ENCODE data around the gene TP63. TPM values are rescaled to one million over a fixed set of nuclear protein-coding genes. Genes with fewer than 3 reads are reported as not detected.
"Not testable (repeated sequence)": the region's sequence is repeated elsewhere in the genome, so short reads cannot be mapped to it uniquely, and the experiment has no call there.

TP63 gene
- total RNA-seq, 1 donor from 2014 or later = 0.41 TPM

DNA sequence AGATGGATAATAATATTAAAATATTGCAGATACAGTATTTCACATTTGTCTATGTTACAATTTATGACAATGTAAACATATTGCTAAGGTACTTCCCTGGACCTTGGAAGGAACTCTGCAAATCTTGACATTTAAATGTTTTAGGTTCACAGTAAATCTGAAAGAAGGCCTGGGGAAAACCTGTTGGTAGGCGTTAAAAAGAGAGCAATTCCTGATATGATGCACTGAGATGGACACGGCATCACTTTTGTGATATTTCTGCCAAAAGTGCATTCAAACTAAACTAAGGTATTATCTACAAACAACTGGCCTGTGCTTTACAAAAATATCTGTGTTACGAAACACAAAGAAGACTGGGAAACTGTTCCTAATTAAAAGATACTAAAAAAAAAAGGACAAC lies 6.1 kb upstream of the TP63 start:
- no peak for FAIRE-seq
- DNase-seq (ENCODE audit: low spot score in 2 of 2) = no peak

DNA sequence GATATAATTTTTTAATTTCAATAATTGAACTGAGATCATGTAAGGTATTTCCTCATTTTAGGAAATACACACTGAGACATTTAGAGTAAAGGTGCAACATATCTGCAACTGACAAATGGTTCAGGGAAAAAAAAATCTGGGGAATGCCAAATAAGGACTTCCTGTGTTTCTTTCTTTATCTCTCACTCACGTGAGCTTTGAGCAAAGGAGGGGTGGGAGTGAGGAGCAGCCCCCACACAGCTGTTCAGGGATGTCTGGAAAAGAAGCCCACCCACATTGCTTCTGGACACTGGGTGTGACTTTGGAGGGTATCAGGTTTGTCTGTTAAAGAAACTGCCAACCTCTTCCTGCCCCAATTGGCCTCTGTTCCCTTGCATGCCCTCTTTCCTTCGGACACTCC lies 5.6 kb upstream of the TP63 start:
- no peak for FAIRE-seq
- DNase-seq (ENCODE audit: low spot score in 2 of 2) = no peak

DNA sequence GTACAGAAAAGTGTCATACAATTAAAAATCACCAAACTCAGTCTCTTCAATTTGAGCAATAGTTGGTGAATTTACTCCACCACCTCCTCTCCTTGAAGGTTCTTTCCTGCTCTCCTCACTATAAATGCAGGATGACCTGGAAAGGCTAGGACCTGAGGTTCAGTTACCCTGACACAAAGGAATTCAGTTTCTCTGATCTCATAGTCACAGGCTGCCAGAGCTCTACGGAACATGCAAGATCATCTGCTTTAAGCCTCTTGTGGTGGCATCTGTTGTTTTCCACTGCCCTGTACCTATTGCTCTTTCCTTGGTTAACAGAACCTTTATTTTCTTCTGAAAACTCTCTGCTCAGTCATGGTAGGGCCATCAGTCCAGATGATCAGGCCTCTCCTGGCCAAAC lies 4.9 kb upstream of the TP63 start:
- FAIRE-seq (no peak), DNase-seq (ENCODE audit: low spot score in 2 of 2) (no peak)

DNA sequence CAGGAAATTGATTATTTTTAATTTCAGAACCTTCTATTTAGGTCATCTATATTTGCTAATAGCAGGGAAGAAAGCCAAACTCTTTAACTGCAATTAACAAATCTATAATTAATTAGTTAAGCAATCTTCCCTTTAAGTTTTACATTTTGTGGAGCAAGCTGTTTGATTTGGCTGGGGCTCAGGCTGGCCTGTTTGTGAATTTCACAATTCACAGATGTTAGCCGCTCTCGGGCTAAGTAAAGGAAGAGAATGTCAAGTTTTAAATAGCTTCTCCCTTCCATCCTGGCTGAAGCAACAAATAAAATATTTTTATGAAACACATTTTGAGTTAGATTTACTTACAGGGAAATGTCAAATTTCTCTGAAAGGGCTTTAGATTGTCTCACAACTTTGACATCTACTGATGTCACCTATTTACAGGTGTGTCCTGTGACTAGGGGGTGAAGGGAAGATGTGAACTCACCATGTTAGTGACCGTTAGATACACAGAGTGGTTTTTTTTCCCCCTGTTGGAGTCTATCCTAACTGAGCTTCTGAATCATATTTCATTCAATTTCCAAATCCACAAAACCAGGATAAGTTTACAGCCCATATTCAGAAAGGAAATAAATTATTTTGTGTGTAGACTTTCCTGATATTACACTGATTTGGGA lies 1.3 kb upstream of the TP63 start:
- DNase-seq (ENCODE audit: low spot score in 2 of 2) (no peak), FAIRE-seq (no peak)

DNA sequence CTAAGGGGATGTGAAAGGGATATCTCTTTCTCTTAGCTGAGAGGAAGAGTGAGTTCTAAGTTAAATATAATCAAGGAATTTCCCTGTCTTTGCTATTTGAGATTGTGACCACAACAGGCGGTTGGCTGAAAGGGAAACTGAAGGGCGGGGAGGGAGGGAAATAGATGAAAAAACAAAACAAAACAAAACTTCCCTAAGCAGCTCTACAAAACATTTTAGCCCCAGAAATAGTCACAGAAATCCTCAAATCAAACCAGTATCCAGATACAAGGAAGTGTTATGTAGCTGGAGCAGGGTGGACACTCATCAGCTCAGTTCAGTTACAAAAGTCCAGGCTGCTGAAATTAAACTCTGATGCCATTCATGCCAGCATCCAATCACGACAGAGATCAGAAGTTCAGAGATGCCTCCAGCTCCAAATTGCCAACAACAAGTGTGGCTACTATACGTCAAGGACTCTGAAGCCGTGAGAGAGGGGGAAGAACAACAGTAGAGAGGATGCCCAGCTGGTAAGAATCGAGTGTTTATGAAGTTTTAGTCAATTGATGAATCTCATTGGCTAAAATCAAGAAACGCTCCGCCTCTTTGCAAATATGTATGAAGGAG lies 319 bp upstream of the TP63 start:
- FAIRE-seq = no peak
- no peak for DNase-seq (ENCODE audit: low spot score in 2 of 2)

DNA sequence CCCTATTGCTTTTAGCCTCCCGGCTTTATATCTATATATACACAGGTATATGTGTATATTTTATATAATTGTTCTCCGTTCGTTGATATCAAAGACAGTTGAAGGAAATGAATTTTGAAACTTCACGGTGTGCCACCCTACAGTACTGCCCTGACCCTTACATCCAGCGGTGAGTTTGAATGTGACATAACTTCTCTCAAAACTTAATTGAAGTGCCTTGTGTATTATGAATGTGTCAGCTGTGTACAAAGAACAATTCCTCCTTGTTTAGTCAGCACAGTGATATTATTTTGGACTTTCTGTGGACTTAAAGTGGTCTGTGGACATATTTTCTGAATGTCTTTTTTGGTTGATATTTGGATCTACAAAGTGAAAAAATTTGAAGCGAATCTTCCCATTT lies 220 bp downstream of the TP63 start:
- FAIRE-seq = no peak
- DNase-seq (ENCODE audit: low spot score in 2 of 2) = no peak

DNA sequence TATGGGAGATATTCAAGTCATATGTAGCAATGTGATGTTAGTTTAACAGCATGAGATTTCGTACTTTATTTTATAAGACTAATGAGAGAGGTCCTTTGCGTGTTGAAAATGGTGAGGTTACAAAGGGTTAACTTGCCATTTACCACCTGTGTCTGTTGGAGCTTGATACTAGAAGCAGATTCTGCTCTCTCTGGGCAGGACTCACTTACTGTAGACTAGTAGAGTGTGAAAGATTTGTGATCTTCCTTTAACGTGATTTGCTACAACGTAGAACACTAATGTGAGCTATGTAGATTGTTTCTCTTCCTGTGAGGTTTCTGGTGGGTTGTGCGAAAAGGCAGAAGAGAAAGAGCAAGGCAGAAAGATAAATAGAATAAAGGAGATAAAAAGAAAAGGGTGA lies 1.1 kb downstream of the TP63 start:
- FAIRE-seq (no peak), DNase-seq (ENCODE audit: low spot score in 2 of 2) (no peak)

DNA sequence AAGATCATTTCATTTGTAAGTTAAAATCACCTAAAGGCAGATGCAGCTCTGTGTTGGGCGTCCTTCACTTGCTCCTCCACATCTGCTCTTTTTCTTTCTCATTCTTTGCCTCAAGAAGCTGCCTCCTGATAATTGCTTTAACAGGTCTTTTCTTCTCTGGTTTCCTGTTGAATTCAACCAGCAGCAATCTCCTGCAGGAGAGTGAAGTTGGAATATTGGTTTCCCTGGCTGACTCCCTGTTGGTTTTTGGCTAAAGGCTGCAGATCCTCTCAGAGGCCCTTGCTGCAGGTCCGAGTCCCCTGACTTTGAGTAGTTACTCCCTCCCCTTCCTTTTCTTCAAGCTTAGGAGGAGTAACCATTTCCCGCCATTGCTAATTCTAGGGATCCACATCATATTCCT lies 4.2 kb downstream of the TP63 start:
- FAIRE-seq = no peak
- no peak for DNase-seq (ENCODE audit: low spot score in 2 of 2)

DNA sequence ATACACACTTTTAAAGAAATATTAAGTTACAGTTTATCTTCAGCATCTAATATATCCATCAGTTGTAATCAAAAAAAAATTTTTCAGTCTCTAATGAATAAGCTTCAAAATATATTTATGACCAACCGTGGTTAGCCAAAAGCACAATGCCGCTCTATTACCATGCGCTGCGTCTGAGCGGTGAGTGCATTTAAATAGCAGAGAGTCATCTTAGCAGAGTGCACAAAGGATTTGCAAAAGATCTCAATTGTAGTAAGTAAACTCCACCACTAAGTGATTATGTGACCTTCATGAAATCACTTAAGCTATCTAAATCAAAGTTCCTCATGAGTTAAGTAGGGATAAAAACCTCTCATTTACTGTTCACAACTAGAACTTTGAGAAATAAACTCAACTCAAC lies 4.9 kb downstream of the TP63 start:
- DNase-seq (ENCODE audit: low spot score in 2 of 2) (no peak), FAIRE-seq (no peak)

DNA sequence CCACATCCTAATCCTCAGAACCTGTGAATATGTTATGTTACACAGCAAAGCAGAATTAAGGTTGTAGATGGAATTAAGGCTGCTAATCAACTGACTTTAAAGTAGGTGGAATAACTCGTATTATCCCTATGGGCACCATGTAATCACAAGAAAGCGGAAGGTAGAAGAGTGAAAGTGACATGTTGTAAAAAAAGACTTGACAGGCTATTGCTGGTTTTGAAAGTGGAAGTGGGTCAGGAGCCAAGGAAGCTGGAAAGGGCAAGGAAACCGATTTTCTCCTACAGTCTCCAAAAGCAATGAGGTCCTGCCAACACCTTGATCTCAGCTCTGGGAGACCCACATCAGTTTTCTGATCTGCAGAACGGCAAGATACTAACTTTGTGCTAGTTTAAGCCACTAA lies 6.6 kb downstream of the TP63 start:
- FAIRE-seq (no peak), DNase-seq (ENCODE audit: low spot score in 2 of 2) (no peak)

DNA sequence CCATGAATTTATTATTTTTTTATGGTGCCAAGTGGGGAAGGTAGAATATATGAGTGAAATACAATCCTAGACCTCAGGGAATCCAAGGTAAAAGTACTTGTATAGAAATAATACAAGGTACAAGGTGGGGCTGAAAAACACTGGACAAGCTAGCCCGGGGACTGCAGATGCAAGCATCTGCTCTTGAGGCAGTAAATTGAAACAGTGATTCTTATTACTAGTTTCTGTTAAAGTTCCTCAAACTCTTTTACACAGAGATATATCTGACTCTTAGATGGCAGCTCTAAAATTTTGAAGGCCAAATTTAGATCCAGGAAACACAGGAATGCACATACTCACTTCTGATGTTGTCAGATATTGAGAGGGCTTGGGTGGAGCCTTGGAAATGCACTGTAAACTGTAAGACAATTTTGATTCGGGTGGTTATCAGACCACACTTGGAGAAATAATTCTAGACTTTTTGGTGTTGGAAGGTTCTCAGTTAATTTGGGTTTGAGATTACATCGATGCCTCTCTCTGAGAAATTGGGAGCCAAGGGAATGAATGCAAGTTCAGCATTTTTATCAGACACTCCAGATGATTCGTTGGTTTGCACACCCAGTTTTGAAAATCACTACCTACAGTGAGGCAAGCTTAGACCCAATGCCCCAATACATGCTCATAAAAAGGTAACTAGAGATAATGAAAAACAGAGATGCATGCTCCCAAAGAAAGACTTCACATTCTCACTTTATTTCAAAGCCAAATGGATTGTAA lies 7.3 kb downstream of the TP63 start:
- DNase-seq (ENCODE audit: low spot score in 2 of 2) (no peak), FAIRE-seq (no peak)

DNA sequence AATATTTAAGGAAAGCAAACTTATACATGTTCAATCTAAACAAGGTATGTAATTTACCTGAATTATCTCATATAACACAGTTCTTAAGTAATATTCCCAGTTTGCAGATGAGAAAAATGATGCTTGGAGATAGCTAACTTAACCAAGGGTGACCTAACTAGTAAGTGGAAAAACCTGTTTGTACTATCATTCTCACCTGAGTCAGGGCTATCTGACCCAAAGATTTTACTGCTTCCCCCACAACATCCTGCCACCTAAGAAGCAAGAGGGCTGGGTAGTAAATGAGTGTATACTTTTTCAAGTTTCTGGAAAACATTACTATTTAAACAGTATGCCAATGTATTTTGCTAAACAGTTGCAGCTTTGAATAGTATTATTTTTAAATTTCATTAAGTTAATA lies 10.6 kb downstream of the TP63 start:
- DNase-seq (ENCODE audit: low spot score in 2 of 2) (no peak), FAIRE-seq (no peak)

DNA sequence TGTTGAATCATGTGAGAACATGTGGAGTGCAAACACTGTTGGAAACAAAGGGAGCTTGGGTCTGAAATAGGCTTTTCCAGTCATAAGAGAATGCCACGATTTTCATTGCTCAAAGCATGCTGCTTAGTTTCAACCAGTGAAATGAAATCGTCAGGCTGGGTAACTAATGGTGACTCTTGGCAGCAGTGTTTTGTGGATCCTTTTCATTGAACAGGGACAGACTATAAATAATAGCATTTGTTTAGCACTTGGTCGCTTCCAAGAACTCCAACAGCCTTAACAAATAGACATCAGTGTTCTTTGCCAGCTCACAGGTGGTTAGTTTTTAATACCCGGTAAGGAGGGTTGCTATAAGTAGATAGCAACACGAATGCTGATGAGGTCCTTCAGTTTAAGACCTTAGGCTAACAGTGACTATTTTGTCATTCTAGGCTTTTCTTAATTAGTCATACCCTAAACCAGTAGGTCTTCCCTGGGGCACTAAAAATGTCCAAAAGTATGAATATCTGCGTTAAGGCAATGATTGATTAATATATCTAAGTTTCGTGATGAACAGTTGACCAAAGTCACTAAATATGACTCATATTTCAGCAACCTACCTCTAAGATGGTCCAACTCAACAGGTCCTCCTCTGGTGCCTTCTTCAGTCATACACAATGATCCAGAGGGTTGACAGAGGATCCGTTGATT lies 15.8 kb downstream of the TP63 start:
- DNase-seq (ENCODE audit: low spot score in 2 of 2) (no peak), FAIRE-seq (no peak)

DNA sequence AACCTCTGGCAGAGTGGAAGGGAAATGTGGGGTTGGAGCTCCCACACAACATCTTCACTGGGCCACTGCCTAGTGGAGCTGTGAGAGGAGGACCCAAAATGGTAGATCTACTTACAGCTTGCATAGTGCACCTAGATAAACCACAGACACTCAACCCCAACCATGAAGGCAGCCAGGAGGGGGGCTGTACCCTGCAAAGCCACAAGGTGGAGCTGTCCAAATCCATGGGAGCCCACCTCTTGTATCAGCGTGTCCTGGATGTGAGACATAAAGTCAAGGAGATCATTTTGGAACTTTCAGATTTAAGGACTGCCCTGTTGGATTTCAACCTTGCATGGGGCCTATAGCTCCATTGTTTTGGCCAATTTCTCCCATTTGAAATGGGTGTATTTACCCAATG lies 20.9 kb downstream of the TP63 start:
- FAIRE-seq = no peak
- no peak for DNase-seq (ENCODE audit: low spot score in 2 of 2)

DNA sequence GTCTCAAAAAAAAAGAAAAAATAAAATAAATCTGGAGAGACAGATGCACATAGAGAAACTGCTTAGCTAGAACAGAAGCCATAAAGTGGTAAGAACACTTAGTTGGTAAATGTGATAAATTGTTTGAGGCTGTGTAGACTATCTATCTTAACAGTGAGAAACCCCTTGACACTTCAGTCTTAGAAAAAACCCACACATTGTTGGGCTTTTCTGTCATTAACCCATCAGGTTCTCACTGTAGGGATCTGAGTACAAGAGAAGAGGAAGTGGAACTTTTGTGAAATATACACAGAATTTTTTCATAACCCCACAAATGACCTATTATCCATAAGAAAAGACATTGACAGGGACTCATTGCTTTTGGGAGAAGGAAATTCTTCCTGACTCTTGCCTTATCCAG lies 24.4 kb downstream of the TP63 start:
- FAIRE-seq (no peak), DNase-seq (ENCODE audit: low spot score in 2 of 2) (no peak)

DNA sequence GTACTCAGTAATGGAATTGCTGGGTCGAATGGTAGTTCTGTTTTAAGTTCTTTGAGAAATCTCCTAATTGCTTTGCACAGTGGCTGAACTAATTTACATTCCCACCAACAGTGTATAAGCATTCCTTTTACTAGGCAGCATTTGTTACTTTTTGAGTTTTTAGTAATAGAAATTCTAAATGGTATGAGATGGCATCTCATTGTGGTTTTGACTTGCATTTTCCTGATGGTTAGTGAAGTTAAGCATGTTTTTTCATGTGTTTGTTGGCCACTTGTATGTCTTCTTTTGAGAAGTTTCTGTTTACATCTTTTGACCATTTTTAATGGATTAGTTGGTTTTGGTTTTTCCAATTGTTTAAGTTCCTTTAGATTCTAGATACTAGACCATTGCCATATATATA lies 28.4 kb downstream of the TP63 start:
- DNase-seq (ENCODE audit: low spot score in 2 of 2) (no peak), FAIRE-seq (no peak)

DNA sequence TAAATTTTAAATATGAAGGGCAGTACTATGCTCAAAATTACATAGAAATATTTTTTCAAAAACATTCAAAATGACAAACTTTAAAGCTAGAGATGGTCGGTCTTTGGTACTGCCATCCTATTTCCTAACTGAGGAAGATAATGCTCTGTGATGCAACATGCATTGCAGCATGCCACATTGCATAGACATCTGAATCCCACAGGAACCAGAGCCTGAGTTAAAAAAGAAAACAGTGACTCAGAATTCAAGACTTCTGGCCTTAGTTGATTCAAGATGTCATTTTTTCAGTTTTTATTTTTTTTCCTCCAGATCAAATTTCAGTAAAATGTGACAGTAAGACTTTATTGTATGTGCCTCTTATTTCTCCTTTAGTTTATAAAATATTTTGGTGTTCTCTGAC lies 33.1 kb downstream of the TP63 start:
- FAIRE-seq (no peak), DNase-seq (ENCODE audit: low spot score in 2 of 2) (no peak)

DNA sequence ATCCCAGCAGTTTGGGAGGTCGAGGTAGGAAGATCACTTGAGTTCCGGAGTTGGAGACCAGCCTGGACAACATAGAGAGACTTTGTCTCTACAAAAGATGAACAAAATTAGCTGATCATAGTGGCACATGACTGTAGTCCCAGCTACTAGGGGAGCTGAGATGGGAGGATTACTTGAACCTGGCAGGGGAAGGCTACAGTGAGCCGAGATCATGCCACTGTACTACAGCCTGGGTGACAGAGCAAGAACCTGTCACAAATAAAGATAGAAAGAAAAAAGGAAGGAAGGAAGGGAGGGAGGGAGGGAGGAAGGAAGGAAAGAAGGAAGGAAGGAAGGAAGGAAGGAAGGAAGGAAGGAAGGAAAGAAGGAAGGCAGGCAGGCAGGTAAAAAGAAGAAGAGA lies 41.2 kb downstream of the TP63 start:
- not testable (repeated sequence) for DNase-seq (ENCODE audit: low spot score in 2 of 2); FAIRE-seq

DNA sequence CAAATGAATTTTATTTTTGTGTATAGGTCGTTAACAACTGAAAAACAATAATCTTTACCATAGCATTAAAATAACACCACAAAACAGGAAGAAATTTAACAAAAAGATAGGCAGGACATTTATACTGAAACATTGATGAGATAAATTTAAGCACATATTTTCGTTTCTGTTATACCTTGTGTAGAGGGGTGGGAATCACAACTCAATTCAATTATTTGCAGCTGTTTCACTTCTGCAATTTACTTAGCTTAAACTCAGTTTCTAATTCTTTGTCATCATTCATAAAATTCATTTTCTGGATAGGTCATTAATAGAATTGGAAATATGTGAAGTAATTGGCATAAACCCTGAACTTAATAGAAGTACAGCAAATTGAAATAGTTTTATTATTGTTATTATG lies 42.3 kb downstream of the TP63 start:
- DNase-seq (ENCODE audit: low spot score in 2 of 2) (no peak), FAIRE-seq (no peak)

DNA sequence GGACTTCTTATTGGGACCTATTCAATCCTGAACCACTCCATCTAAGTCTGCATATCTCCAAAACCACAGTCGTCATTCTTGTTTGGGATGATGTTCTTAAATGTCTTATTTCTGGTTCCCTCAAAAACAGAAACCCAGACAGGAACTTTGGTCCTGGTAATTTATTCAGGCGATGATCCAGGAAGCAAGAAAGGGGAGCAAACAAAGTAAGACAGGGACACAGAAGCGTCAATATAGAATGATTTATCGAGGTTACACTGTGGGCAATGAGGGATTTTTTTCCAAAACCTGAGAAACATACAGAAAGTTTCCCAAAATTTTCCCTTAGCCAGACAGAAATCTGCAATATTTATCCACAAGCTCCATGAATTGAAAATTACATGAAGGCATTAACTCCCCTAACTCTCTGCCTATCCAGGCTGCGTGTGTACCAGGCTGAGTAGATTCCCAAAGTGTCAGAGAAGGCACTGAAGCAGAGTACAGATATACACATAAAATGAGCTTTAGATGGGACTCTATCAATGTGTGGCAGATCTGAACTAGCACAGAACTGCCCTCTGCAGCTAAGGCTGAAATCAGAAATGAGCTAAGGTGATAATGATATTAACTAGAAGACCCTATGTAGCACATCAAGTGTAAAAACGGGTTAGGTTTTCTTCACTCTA lies 43.2 kb downstream of the TP63 start:
- FAIRE-seq (no peak), DNase-seq (ENCODE audit: low spot score in 2 of 2) (no peak)

DNA sequence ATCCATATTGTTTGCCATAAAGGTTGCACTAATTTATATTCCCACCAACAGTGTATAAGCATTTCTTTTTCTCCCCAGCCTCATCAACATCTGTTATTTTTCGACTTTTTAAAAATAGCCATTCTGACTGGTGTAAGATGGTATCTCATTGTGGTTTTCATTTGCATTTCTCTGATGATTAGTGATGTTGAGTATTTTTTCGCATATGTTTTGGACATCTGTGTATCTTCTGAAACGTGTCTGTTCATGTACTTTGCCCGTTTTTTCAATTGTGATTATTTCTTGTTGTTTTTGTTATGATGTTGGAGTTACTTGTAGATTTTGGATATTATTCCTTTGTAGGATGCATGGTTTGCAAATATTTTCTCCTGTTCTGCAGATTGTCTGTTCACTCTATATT lies 46.5 kb downstream of the TP63 start:
- FAIRE-seq (no peak), DNase-seq (ENCODE audit: low spot score in 2 of 2) (no peak)

All from frontal cortex (tissue), 4 donors.